A673 (cell line): ENCODE measurements around the gene CDK5RAP1.

Experiments used
- EZH2 ChIP-seq: fragments of 200-600 bp; sonication (generic); IDR thresholded peaks from 2 replicates; pipeline ENCODE4 v1.6.1; 2017; ENCODE audit warnings: borderline replicate concordance, low read depth, mild to moderate bottlenecking, mixed read lengths, antibody characterized with exemption, low read length; ENCODE audit not compliant: poor library complexity, severe bottlenecking
- TF ChIP-seq, protein P1 (sequence below): fragments of 300-800, 200-600 bp; sonication (generic); conservative IDR thresholded peaks from 2 replicates; pipeline ENCODE4 v1.5.1; 2017; ENCODE audit warnings: low read depth, mild to moderate bottlenecking, antibody characterized with exemption, low read length, moderate library complexity, mixed read lengths

DNA sequence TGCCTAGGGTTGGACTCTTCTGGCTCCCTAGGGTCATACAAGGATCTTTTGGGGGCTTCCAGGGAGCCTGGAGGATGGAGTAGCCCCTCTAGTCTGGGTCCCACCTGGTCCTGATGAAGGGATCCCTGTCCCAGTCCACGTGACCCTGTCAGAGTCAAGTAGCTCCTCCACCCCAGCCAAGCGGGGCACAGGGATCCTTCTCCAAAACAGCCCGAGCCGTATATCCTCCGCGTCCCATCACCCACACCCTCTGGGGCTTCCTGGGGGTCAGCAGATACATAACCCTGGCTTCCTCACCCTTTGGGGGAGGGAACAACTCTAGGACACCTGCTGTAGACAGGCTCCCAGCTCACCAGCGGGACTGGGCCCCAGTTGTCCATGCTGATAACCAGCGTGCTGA lies 90.3 kb downstream of the CDK5RAP1 start:
- TF ChIP-seq, protein P1, sequence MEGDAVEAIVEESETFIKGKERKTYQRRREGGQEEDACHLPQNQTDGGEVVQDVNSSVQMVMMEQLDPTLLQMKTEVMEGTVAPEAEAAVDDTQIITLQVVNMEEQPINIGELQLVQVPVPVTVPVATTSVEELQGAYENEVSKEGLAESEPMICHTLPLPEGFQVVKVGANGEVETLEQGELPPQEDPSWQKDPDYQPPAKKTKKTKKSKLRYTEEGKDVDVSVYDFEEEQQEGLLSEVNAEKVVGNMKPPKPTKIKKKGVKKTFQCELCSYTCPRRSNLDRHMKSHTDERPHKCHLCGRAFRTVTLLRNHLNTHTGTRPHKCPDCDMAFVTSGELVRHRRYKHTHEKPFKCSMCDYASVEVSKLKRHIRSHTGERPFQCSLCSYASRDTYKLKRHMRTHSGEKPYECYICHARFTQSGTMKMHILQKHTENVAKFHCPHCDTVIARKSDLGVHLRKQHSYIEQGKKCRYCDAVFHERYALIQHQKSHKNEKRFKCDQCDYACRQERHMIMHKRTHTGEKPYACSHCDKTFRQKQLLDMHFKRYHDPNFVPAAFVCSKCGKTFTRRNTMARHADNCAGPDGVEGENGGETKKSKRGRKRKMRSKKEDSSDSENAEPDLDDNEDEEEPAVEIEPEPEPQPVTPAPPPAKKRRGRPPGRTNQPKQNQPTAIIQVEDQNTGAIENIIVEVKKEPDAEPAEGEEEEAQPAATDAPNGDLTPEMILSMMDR, result no peak
- TF ChIP-seq EZH2, result no peak
